Stimulated activated naive CD4-positive, alpha-beta T cell treated with Interleukin-2 at 50 U/mL for 16 hours (primary cell): Measurements from ENCODE around the gene AIFM3.
"Not testable (repeated sequence)": the region's sequence is repeated elsewhere in the genome, so short reads cannot be mapped to it uniquely, and the experiment has no call there.

ENCODE experiments used
- DNase-seq: peaks from one replicate; lab custom pipeline; 2025; lab: John Stamatoyannopoulos, UW

The AIFM3 gene

DNA sequence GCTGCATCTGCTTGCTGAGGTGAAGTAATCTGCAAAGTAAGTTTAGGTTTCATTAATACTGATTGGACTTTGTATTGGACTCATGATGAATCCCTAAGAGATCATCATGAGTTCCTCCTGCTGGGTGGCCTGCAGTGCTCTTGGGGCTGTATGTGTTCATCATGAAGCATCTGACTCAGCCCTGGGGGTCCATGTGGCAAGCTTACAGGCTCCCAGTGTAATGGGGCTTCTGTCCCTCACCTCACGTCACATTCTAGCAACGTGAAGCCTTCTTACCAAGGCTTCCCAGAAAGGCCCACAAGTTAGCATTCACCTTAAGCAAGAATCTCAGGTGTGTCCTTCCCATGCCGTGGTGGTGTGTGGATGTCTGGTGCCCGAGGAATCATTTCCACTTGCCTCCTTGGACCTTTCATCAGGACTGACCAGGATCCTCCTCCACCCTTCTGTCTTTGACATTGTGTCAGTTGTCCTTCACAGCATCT is 26.1 kb upstream of the AIFM3 start:
- no peak for DNase-seq

DNA sequence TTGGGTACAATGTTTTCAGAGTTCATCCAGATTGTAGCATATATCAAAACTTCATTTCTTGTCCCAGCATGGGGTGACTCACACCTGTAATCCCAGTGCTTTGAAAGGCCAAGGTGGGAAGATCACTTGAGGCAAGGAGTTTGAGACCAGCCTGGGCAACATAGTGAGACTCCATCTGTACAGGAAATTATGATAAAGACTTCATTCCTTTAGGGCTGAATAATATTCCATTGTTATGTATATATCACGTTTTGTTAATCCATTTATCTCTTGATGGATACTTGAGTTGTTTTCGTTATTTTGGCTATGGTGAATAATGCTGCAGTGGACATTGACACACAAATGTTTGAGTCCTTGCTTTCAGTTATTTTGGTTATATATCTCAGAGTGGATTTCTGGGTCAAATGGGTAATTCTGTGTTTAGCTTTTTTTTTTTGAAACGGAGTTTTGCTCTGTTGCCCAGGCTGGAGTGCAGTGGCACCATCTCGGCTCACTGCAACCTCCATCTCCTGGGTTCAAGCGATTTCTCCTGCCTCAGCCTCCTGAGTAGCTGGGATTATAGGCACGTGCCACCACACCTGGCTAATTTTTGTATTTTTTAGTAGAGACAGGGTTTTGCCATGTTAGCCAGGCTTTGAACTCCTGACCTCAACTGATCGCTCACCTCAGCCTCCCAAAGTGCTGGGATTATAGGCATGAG is 24.7 kb upstream of the AIFM3 start:
- DNase-seq, result not testable (repeated sequence)

DNA sequence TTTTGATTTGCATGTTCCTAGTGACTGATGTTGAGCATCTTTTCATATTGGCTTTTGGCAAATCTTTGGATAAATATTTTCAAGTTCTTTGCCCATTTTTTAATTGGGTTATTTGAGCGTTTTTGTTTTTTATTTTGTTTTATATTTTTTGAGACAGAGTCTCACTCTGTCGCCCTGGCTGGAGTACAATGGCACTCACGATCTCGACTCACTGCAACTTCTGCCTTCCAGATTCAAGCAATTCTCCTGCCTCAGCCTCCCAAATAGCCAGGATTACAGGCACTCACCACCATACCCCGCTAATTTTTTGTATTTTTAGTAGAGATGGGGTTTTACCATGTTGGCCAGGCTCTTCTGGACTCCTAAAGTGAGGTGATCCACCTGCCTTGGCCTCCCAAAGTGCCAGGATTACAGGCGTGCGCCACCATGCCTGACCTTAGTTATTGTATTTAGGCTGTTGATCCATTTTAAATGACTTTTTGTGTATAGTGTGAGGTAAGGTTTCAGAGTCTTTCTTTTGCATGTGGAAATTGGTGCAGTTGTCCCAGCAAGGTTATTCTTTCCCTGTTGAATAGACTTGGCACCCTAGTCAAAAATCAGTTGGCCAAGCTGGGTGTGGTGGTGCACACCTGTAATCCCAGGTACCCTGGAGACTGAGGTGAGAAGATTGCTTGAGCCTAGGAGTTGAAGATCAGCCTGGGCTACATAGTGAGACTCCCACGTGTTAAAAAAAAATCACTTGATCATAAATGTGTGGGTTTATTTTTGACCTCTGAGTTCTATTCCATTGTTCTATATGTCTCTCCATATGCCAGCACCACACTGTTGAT is 23.7 kb upstream of the AIFM3 start:
- DNase-seq, result no peak

DNA sequence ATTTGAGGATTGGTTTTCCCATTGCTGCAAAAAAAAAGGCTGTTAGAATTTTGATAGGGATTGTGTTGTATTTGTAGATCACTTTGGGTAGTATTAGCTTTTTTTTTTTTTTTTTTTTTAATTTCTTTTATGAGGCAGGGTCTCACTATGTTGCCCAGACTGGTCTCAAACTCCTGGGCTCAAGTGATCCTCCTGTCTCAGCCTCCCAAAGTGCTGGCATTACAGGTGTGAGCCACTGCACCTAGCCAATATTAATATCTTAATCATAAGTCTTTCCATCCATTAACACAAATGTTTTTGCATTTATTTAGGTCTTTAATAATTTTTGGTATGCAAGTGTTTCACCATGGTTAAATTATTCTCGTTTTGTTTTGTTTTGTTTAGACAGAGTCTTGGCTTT is 23.0 kb upstream of the AIFM3 start:
- no peak for DNase-seq

DNA sequence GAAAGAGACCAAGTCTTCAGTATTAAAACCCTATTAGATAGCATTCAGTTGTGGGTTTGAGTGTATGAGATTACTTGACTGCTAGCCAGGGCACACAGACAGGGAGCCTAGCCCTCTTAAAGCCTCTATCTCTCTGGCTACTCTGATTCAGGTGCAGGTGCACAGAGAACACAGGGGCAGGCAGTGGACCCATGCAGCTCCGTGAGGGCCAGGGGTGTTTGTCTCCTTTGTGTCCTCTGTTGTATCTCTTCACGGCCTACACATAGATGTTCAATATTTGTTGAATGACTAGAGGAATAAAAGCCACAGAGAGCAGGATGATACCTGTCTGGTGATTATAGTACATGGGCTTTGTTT is 21.5 kb upstream of the AIFM3 start:
- DNase-seq, result no peak

DNA sequence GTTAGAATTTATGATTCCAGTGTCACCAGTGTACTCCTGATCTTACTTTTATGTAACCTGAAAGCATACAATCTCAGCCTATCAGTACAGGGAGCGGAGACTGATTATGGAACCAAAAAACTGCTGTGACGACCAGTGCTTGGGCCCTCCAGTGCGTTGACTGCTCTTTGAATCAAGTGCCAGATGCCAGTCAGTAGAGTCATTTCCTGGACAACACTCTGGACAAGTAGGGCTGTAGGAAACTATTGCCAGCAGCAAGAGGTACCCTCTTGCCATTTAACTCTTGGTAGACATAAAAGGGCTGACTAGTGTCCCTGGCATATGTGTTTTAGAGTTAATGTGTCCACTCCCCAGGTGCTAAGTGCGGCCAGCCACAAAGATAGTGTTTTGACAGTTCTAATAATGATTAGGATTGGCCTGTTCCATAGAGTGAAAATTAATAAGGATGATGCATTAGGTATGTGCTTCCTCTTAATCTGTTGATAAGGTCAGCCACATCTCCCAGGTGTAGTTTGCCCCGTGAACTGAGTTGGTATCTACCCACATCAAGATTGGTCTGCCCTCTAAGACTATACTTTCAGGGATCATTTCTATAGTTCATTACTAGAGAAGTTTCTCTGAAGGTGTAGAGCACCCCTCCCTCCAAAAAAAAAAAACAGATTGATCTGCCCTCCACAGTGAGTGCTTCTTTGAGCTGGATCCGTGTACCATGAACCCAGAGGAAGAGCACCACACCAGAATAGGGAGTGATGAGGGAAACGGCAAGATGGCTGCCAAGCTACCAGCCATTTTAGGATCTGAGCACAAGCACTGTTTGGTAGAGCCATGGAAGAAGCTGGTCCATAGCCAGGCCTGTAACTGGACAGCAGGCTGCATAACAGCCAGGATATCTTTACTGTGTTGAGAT is 20.7 kb upstream of the AIFM3 start:
- DNase-seq, result no peak

DNA sequence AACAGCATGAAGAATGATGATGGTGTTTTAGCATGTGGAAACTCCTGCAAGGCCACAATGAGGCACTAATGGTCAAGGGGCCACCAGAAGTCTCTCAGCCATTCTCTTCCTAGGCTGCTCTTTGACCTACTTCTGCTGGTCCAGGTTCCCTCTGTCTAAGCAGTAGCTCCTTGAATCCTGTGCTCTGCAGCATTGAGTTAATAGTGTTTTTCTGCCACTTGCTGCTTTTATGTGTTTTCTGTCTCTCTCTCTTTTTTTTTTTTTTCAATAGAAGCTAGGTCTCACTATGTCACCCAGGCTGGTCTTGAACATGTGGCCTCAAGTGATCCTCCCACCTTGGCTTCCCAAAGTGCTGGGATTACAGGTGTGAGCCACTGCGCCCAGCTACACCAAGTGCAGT is 20.1 kb upstream of the AIFM3 start:
- no peak for DNase-seq

DNA sequence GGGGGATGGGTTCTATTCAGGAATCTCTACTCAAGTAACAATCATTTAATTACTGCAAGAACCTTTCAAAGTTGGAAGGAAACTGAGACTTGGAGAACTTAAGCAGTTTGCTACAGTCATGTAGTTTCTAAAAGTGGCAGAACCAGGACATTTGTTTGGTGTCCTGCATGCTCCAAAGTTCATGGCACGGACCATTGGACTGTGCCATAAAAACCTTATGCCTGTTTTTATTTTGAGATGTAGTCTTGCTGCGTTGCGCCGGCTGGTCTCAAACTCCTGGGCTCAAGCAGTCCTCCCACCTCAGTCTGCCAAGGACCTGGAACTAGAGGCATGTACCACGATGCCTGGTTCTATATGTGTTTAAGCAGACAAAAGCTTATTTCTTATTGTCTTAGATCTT is 18.6 kb upstream of the AIFM3 start:
- no peak for DNase-seq

DNA sequence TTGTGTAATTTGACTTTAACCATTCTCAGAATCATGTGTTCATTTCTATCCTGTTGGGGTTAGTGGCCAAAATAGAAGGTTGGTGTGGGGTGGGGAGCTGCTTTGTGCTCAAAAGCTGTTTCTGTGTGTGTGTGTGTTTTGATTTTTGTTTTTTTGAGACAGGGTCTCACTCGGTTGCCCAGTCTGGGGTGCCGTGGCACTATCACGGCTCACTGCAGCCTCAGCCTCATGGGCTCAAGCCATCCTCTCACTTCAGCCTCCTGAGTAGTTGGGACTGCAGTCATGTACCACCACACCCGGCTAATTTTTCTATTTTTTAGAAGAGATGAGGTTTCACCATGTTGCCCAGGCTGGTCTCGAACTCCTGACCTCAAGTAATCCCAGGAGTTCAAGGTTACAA is 18.1 kb upstream of the AIFM3 start:
- no peak for DNase-seq

DNA sequence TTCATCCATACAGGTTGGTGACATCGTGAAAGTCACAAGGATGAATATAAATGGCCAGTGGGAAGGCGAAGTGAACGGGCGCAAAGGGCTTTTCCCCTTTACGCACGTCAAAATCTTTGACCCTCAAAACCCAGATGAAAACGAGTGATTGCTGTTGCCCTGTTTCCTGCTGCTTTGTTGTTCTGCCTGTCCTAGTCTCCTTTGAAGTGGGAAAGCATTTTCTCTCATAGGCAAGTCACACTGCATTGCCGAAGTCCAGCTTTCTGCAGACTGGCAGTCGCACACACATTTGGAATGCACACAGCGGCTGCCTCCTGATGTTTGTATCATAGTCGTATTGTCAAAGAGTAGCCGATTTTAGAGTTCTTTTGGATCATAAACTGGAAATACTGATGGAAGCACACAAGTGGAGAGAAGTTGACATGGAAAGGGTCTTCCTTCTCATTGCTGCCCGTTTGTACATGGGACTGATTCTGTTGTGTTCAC is 17.3 kb upstream of the AIFM3 start:
- no peak for DNase-seq

DNA sequence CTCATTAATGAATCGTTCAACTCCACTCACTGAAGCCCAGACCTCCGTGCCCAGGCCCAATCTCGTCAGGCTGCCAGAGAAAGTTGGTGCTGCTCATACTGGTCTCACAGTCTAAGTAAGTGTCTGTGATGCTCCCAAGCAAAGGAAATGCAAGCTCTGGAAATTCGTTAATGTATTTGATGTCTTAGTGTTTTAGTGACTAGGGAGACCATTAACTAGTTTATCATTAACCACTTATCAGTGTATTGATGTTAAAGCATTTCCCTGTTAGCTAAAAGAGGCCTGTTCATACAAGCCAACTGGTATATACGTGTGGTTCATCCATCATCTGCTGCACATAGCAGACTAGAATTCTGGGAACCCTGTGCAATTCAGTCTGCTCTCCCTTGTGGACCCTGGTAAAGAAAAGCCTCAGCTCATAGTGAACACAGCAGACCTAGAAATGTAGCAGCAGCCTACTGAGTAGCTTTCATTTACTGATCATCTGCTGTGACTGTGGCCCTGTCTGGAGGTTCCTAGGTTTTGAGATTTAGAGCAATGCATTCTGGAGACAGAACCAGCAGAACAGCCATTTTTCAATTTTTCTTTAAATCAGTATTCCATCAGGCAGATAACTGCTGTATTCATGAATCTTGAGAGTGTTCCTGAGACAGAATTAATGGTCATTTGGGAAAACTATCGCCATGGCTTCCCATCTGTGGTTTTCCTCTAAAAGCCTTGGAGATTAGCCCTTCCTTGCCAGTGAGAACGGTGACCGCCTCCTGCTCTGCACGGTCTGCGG is 15.7 kb upstream of the AIFM3 start:
- DNase-seq, result no peak

DNA sequence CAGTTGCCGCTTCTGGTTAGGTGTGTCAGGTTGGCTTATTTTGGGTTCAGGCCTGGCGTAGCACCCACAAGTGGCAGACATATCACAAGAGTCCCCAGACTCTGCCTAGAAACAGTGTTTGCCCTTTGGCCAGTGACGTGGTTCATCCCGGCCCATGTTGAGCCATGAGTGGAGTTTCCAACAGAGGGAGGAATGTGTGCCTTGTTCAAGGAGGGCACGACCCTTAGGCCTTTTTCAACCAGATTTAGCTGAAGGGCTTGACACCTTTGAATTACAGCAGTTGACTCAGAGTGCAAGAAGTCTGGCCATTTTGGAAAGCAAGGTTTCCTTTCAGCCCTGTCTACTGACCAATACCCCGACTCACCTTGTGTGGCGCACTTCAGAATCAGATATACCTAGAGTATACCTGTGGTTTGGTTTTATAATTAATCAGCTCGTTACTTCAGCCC is 15.1 kb upstream of the AIFM3 start:
- DNase-seq, result no peak

DNA sequence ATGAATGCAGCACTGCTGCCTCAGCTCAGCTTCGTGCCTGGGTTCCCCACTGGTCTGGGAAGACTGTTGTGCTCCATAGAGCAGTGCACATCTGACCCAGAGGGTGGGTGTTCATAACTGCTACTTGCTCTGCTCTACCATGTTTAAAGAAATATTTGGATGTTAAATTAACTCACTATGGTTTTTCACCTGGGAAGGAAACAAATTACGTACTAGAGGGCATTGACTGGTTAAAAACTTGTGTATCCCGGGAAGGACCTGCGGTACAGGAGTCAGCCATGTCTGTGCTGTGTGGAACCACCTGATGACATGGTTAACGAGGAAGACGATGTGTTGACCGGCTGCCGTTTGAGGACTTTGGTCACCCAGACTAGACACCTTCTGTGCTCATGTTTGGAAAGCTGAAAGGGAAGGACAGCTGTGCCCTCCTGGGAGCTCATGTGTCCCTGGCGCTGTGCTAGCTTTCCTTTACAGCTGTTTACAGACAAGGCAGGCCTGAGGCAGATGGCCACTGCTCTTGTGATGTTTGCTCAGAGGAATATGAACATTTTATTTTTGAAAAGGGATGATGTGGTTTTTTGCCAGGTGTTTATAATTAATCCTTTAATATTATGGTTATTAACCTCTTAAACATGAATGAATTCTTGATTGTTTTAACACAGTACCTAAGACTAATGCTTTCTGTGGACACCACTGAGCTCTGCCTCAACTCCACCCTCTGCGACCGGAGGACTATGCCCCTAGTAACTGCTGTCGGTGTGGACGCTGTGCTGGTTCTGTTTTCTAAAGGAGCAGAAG is 14.3 kb upstream of the AIFM3 start:
- DNase-seq, result no peak

DNA sequence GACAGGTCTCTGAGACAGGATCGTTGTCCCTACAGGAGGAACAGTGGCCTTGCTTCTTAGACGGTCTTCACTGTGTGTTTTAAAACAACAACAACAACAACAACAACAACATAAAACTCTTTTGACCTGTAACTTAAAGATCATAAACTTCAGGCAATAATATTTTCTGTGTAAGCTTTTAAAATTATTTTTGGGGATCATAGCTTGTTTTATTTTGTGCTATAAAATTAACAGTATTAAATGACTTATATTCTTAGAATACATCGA is 13.8 kb upstream of the AIFM3 start:
- DNase-seq, result no peak

DNA sequence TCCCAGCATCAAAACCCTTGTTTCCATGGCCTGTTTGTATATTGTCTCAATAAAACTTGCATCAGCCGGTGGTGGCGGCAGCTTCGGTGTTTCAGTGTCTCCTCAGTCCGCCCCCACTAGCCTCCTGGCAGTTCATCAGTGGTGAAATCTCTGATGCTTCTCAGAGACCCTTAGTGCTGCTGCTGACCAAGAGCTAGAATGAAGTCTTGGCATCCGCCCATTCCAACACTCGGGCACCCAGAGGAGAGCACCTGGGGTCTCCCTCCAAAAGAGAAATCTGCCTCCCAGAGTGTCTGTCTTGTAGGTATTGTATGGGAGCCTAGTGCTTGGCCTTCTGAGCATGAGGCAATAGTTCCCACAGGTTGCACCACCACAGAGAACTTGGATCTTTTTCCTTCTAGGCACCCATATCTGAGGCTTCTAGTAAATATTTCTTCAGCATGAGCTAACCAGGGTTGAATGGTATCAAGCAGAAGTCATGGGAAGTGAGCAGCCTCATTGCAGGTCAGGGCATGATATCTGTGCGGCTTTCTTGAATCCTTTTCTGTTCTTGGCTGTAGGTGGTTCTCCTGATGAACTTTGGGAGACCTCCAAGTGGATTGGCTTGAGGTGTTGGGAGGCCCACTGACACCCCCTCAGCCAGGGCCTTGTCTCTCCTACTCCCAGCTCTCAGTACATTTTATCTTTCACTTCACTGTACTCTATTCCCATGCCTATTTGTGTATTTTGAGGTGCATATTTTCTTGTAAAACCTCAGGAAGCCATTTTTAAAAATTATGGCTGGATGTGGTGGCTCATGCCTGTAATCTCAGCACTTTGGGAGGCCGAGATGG is 13.2 kb upstream of the AIFM3 start:
- DNase-seq, result no peak

DNA sequence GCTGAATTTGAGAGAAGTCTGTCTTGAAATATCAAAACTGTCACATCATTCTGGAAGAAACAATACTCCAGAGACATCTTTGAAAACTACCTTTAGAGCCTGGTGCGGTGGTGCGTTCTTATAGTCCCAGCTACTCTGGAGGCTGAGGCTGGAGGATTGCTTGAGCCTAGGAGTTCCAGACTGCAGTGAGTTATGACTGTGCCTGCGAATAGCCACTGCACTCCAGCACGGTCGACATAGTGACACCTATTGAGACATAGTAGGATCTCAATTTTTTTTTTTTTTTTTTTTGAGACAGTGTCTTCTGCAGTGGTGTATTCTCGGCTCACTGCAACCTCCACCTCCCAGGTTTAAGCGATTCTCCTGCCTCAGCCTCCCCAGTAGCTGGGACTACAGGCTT is 11.5 kb upstream of the AIFM3 start:
- DNase-seq, result no peak

DNA sequence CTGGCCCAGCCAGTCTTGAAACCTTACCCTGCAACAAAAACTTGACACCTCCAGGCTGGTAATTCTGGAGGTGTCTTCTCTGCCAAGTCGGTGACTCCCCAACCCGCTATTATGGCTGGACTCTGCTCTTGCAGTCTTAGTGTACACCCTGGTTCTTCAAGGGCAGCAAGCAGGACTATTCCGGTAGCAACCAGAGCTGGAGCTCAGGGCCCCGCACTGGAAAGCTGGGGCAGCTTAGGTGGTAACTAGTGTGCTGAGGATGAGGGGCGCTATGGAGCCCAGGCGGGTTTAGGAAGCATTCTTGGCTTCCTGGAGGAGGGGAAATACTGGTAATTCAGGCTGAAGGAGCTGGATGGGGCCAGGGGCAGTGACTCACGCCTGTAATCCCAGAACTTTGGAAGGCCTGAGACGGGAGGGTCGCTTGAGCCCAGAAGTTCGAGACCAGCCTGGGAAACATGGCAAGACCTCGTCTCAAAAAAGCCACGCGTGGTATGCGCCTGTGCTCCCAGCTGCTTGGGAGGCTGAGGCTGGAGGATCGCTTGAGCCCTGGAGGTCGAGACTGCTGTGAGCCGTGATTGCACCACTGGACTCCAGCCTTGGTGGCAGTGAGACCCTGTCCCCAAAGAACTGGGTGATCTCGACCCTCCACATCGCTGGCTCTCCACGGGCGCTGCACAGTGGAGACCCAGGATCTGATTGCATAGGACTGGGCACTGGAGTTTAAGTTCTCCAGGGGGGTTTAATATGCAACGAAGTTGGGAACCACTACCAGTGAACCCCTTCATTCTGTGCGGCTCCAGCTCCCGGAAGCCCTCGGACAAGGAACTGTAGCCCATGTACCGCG is 10.6 kb upstream of the AIFM3 start:
- no peak for DNase-seq

DNA sequence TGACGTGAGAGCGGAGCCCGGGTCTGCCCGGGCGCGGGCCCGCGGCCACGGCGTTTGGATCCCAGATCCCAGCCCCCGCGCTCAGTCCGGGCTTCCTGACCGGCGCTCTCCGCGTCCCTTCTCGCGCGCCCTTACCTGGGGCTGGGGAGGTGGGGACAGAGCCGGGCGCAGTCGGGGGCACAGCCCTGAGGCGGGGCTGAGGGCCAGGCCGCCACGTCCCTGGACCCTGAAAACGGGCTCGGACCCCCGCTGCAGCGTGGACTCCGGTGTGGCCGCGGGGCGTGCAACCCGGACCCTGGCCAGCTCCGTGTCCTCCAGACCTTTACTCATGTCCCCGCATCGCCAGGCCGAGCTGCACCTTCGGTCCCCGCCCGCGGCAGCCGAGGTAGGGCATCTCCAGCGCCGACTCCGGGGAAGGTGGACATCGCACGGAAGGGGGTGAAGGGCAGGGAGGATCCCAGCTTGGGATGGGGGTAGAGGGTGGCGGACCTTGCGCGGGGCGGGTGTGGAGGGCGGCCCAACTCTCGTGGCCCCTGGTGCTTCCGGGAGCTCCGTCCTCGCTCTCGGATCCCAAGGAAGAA is 9.9 kb upstream of the AIFM3 start:
- DNase-seq, result no peak
